Sigmoid colon (tissue), 4 donors: ENCODE results near the gene FADD.

Source experiments
- CTCF ChIP-seq, 4 experiments: fragments of 450-650 bp in 3 of 4; fragments of 200-600 bp in 1 of 4; IDR thresholded peaks; one replicate each; pipeline ENCODE4 v1.5.1; 2016 to 2019; ENCODE audit warnings: antibody characterized with exemption in 4 of 4, mild to moderate bottlenecking in 3 of 4, moderate library complexity in 2 of 4
- POLR2A ChIP-seq, 2 donors: fragments of 450-650 bp; IDR thresholded peaks; one replicate each; pipeline ENCODE4 v1.6.1; 2016; ENCODE audit warnings: antibody characterized with exemption in 2 of 2, mild to moderate bottlenecking in 2 of 2, moderate library complexity in 2 of 2
- POLR2AphosphoS5 ChIP-seq, 4 donors: sonication (generic); formaldehyde crosslinking; IDR thresholded peaks; one replicate each; pipeline ENCODE4 v1.6.1; 2017; ENCODE audit warnings: antibody characterized with exemption in 4 of 4

DNA sequence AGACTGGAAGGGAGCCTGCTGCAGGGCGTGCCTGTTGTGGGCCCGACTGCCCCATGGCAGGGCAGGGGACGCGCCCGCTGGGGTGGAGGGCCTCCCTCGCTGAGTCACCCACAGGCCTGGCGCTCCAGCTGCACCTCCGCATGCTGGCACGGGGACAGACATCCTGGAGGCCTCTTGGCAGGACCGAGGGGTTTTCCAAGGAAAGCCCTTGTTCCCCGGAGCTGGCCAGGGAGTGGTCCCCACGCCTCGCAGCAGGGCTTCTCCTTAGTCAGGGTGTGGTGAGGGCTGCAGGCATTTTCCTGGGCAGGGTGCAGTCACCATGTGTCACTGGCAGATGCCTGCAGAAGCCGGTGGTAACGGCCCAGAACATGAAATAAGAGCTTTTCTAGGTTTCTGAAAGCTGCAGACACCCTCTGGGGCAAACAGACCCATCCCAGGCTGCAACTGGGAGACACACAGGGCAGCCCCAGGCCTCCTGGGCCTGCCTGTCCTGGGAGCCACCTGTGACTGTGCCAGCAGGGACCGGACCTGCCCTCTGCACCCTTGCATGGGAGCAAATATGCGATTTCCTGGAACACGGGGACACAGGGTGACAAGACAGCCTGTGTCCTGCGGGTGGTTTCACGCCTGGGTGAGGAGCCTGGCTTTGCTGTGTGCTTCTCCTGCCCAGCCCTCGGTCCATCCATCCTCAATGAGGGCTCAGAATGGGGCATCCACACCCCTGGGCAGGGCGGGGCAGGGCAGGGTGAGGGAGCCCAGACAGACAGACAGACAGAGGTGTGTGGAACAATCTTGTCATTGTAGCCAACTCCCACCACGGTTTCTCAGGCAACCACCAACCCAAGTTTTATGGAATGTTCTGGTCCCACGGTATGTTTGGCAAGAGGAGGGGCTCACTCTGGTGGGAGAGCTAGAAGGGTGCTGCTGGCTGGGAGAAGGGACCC lies 43.2 kb upstream of the FADD start:
- TF ChIP-seq CTCF (IDR thresholded peaks at IDR 0.05) = no peak
- no peak for TF ChIP-seq POLR2A (IDR thresholded peaks at IDR 0.05)
- TF ChIP-seq POLR2AphosphoS5 (IDR thresholded peaks at IDR 0.05) = no peak
